ENCODE measurements around the gene TOMT. TPM values are rescaled to one million over a fixed set of nuclear protein-coding genes. Genes with fewer than 3 reads are reported as not detected.

TOMT gene
- total and polyA plus RNA-seq, 2 of the 13 experiments (the other 11 are each of a cell fraction or from before 2014, with no cell fraction given), result not detected

- TF ChIP-seq, protein P1, sequence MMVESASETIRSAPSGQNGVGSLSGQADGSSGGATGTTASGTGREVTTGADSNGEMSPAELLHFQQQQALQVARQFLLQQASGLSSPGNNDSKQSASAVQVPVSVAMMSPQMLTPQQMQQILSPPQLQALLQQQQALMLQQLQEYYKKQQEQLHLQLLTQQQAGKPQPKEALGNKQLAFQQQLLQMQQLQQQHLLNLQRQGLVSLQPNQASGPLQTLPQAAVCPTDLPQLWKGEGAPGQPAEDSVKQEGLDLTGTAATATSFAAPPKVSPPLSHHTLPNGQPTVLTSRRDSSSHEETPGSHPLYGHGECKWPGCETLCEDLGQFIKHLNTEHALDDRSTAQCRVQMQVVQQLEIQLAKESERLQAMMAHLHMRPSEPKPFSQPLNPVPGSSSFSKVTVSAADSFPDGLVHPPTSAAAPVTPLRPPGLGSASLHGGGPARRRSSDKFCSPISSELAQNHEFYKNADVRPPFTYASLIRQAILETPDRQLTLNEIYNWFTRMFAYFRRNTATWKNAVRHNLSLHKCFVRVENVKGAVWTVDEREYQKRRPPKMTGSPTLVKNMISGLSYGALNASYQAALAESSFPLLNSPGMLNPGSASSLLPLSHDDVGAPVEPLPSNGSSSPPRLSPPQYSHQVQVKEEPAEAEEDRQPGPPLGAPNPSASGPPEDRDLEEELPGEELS (CRISPR knock-in tag; IDR thresholded peaks at IDR 0.05), result peak; percentile 68
- TF ChIP-seq KDM3A (CRISPR knock-in tag; IDR thresholded peaks at IDR 0.05; ENCODE audit: low read depth) (peak; percentile 74; the same call in 1 of the 2 replicates), SNAPC2 (CRISPR knock-in tag; IDR thresholded peaks at IDR 0.05) (peak; percentile 49; the same call in 1 of the 2 replicates), SIN3B (IDR thresholded peaks at IDR 0.05; ENCODE audit: low read length) (peak; percentile 64), TMF1 (CRISPR knock-in tag; IDR thresholded peaks at IDR 0.05; ENCODE audit: low read depth) (peak; percentile 57; the same call in 1 of the 2 replicates), ZEB1 (IDR thresholded peaks at IDR 0.05; ENCODE audit: insufficient replicate concordance, low read depth) (peak; percentile 36), TAF1 (CRISPR knock-in tag; IDR thresholded peaks at IDR 0.05) (peak; percentile 64; the same call in 1 of the 2 replicates), CHD2 (IDR thresholded peaks at IDR 0.05; ENCODE audit: low read depth, low read length) (peak; percentile 58), NCOR1 (IDR thresholded peaks at IDR 0.05; ENCODE audit: borderline replicate concordance, low read length) (no peak; the same call in 1 of the 2 replicates)
- TF ChIP-seq, protein P2, sequence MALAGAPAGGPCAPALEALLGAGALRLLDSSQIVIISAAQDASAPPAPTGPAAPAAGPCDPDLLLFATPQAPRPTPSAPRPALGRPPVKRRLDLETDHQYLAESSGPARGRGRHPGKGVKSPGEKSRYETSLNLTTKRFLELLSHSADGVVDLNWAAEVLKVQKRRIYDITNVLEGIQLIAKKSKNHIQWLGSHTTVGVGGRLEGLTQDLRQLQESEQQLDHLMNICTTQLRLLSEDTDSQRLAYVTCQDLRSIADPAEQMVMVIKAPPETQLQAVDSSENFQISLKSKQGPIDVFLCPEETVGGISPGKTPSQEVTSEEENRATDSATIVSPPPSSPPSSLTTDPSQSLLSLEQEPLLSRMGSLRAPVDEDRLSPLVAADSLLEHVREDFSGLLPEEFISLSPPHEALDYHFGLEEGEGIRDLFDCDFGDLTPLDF (CRISPR knock-in tag; IDR thresholded peaks at IDR 0.05), result peak; percentile 99
- TF ChIP-seq, protein P3, sequence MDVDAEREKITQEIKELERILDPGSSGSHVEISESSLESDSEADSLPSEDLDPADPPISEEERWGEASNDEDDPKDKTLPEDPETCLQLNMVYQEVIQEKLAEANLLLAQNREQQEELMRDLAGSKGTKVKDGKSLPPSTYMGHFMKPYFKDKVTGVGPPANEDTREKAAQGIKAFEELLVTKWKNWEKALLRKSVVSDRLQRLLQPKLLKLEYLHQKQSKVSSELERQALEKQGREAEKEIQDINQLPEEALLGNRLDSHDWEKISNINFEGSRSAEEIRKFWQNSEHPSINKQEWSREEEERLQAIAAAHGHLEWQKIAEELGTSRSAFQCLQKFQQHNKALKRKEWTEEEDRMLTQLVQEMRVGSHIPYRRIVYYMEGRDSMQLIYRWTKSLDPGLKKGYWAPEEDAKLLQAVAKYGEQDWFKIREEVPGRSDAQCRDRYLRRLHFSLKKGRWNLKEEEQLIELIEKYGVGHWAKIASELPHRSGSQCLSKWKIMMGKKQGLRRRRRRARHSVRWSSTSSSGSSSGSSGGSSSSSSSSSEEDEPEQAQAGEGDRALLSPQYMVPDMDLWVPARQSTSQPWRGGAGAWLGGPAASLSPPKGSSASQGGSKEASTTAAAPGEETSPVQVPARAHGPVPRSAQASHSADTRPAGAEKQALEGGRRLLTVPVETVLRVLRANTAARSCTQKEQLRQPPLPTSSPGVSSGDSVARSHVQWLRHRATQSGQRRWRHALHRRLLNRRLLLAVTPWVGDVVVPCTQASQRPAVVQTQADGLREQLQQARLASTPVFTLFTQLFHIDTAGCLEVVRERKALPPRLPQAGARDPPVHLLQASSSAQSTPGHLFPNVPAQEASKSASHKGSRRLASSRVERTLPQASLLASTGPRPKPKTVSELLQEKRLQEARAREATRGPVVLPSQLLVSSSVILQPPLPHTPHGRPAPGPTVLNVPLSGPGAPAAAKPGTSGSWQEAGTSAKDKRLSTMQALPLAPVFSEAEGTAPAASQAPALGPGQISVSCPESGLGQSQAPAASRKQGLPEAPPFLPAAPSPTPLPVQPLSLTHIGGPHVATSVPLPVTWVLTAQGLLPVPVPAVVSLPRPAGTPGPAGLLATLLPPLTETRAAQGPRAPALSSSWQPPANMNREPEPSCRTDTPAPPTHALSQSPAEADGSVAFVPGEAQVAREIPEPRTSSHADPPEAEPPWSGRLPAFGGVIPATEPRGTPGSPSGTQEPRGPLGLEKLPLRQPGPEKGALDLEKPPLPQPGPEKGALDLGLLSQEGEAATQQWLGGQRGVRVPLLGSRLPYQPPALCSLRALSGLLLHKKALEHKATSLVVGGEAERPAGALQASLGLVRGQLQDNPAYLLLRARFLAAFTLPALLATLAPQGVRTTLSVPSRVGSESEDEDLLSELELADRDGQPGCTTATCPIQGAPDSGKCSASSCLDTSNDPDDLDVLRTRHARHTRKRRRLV (CRISPR knock-in tag; IDR thresholded peaks at IDR 0.05), result 0 out of 2 replicates have a peak, but pooled peaks have one; percentile 19
- TF ChIP-seq, protein P4, sequence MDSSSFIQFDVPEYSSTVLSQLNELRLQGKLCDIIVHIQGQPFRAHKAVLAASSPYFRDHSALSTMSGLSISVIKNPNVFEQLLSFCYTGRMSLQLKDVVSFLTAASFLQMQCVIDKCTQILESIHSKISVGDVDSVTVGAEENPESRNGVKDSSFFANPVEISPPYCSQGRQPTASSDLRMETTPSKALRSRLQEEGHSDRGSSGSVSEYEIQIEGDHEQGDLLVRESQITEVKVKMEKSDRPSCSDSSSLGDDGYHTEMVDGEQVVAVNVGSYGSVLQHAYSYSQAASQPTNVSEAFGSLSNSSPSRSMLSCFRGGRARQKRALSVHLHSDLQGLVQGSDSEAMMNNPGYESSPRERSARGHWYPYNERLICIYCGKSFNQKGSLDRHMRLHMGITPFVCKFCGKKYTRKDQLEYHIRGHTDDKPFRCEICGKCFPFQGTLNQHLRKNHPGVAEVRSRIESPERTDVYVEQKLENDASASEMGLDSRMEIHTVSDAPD (CRISPR knock-in tag; IDR thresholded peaks at IDR 0.05), result no peak
- TF ChIP-seq, protein P5, sequence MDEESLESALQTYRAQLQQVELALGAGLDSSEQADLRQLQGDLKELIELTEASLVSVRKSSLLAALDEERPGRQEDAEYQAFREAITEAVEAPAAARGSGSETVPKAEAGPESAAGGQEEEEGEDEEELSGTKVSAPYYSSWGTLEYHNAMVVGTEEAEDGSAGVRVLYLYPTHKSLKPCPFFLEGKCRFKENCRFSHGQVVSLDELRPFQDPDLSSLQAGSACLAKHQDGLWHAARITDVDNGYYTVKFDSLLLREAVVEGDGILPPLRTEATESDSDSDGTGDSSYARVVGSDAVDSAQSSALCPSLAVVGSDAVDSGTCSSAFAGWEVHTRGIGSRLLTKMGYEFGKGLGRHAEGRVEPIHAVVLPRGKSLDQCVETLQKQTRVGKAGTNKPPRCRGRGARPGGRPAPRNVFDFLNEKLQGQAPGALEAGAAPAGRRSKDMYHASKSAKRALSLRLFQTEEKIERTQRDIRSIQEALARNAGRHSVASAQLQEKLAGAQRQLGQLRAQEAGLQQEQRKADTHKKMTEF (CRISPR knock-in tag; IDR thresholded peaks at IDR 0.05), result peak; percentile 59; the same call in 1 of the 2 replicates
Observed at GRCh38 chr11:72080326-72081183, 25.2 kb upstream of the TOMT start, which contains the start of the genes LRRC51 and NUMA1 (continued).

All from HepG2 (cell line).